Activated CD4-positive, CD25-positive, alpha-beta regulatory T cell treated with anti-CD3 and anti-CD28 coated beads, Interleukin-2, amount 50 U/mL, for 24 hours (primary cell): ENCODE measurements around the gene BFSP2.

ENCODE experiments used
- ATAC-seq, 2 donors: fragments of 150-1000 bp; cut with Tn5 transposase; one replicate each; pipeline ENCODE4 v1.10.0; 2021; ENCODE audit warnings: mild to moderate bottlenecking in 1 of 2, moderate library complexity in 1 of 2

The BFSP2 gene, protein sequence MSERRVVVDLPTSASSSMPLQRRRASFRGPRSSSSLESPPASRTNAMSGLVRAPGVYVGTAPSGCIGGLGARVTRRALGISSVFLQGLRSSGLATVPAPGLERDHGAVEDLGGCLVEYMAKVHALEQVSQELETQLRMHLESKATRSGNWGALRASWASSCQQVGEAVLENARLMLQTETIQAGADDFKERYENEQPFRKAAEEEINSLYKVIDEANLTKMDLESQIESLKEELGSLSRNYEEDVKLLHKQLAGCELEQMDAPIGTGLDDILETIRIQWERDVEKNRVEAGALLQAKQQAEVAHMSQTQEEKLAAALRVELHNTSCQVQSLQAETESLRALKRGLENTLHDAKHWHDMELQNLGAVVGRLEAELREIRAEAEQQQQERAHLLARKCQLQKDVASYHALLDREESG

DNA sequence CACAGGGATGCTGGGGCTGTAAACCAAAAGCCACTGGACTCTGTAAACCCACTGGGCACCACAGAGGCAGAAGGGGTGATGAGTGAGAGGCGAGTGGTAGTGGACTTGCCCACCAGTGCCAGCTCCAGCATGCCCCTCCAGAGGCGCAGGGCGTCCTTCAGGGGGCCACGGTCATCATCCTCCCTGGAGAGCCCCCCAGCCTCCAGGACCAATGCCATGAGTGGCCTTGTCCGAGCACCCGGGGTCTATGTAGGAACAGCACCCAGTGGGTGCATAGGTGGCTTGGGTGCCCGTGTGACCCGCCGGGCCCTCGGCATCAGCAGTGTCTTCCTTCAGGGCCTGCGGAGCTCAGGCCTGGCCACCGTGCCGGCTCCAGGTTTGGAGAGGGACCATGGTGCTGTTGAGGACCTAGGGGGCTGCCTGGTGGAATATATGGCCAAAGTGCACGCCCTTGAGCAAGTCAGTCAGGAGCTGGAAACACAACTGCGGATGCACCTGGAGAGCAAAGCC lies at the start of gene BFSP2:
Gene BFSP2, plus strand, starts transcription at position 51 of the 510 bp plus-strand sequence. Its CDS starts 28 bp downstream, at position 79.
- no peak for ATAC-seq

DNA sequence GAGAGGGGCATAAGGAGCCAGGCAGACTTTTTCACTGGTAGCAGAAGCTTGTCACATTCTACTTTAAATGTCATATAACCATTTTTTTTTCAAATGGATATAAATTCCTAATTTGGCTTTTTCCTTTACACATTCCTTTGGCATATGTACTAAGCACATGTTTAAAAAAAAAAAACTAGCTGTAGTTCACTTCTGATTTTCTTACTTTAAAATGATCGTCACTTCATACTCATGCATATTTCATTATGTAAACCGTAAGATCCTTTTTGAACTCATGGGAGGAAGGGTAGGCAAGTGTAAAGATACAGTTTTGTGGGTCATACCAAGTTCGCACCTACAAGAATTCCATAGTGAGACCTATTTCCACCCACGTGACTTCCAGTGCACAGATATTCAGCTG lies 45.1 kb upstream of the BFSP2 start:
- ATAC-seq: no peak

DNA sequence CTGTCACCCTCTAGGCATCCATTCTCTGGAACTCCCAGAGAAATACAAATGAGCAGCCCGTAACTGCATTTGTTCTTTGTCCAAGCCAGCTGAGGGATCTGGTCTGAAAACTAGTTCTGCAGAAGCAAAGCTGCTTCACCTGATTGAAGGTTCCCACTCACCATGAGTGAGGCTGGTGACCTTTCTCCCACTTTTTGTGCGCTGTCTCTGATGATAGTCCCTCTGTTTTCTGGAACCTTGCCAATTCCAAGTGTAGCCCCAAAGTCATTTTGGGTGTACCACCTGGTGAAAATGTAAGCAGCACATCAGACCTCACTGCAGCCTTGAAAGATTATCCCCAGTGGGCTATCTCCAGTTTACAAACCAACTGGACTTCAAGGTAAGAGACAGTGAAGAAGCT lies 39.4 kb upstream of the BFSP2 start:
- ATAC-seq: no peak

DNA sequence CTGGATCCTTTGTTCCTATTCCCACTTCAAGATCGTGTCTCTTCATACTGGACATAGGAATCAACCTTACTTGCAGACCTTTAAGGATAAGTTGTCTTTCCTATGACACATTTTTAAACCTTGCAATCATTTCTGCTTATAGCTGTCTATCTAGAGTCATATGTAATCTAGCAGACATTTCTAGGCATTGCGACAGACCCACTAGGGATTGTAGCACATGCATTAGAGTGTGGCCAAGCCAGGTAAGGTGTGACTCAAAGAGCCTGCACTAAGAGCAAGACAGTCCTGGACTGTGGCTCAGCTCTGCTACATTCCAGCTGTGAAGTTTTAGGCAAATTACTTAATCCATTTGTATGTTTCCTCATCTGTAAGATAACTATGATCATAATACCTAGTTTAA lies 38.8 kb upstream of the BFSP2 start:
- no peak for ATAC-seq

DNA sequence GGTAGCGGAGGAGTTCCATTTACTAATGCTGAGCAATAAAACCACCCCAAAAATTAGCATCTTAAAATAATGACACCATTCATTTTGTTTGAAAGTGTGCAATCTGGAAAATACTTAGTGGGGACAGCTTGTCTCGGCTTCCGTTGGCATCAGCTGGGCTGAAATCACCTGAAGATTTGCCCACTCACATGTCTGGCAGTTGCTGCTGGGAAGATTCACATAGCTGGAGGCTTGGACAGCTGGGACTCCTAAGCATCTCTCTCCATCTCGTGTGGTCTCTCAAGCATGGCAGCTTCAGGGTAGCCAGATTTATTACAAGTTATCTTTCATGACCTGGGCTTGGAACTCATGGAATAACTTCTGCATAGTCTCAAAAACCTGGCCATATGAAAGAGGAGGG lies 38.4 kb upstream of the BFSP2 start:
- ATAC-seq: no peak

DNA sequence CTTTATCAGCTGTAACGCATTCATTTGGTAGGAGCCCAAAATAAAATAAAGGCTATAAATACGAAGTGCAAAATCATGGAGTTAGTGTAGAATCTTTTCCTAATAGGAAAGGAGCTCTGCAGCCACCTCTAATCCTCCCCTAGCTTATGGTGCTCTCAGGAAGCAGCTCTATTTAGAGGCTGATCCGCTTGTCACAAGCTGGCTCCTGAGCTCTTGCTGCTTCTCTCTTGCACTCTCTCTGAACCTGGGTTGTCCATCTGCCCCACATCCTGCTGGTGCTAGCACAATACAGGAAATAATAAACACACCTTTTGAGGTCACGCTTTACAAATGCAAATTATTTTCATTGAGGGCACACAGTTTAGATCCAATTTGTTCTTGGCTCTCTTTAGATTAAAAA lies 37.3 kb upstream of the BFSP2 start:
- ATAC-seq: no peak

DNA sequence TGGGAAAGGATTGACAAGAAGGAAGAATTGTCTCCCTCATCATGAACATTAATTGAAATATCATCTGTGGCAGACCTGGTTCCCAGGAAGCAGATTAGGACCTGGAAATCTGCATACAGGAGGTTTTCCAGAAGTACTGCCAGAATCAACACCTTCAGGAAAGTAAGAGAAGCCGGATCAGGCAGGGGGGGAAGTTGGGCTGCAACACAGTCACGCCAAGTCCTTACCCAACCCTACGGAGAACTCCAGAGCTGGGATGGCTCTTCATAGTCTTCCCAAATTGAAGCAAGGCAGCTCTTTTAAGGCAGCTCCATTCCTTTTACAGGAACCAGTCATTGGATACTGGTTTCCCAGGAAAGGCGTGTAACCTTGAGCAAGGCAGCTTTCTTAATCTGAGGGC lies 35.2 kb upstream of the BFSP2 start:
- ATAC-seq: no peak

DNA sequence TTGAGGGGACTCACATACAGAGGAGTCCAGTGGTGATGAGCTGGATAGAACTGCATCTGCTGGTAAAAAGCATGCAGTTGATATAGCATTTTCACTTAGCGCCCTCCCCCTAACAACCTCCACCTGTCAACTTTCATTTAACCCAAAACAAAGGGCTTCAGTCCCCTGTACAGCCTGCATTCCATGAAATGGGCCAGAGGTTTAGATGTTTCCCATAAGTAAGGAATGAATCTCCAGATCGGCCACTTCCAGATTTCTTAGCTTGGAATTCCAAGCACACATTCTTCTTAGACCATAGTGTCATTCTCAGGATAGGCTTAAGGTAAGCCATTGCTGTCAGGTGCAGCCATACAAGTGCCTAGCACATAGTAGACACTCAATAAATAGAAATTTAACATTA lies 32.9 kb upstream of the BFSP2 start:
- no peak for ATAC-seq

DNA sequence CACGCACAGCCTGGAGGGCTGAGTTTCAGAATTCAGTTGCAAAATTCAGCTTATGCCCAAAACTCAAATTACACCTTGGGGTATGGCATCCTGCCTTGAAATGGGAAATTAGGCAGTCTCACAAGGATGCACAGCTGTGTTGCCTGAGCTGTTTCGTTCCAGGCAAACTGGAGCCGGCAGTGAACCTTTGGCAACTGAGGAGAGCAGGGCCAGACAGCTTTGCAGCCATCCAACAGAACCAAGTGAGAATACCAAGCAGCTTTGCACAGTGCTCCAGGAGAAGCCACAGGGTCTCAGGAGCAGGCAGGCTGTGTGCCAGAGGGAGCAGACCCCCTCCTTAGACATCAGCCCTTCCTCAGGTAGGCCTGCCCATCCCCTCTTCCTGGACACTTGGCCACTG lies 32.5 kb upstream of the BFSP2 start:
- no peak for ATAC-seq

DNA sequence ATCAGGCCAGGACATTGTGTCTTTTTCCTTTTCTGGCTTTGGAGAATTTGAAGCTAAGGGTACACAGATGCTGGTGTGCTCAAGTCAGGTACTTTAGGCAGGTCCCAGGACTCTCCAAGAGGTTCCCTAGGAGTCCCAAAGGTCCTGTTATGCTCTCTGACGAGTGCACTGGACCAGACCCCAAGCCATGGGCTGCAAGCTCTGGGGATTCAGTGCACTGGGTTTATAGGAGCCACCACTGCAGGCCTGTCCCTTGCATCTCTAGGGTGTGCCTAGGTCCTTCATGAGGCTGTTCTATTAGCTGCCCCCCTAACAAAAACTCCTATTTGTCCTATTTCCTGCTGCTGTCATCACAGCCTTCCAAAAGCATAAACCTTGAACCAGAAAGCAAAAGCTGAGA lies 31.9 kb upstream of the BFSP2 start:
- ATAC-seq: no peak

DNA sequence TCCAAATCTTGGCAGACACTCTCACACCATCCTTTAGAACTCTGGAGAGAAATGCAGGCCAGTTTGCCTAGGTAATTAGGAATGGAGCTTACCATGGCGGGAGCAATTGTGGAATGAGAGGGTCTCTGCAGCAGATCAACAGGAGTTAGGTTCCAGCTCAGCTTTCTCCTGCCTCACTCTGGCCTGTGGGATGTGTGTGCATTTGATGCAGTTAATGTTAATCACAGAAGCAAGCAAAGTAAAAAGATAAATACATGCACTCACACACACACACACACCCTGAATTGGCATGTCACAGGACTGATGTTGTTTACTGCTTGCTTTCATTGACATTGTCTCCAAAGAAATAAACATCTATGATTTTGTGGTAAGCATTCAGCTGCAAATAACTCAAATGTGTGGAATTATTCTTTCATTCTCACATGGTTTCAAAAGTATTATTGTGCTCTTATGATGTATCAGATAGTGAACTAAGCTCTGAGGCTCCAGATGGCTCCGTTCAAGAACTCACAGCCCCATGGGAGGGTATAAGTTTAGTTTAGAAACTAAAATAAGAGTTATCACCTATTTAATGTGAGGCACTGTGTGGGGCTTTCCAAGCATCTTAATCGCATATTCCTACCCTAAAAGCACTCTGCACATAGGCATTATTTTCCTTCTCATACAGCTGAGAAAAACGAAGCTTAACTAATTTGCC lies 31.3 kb upstream of the BFSP2 start:
- no peak for ATAC-seq

DNA sequence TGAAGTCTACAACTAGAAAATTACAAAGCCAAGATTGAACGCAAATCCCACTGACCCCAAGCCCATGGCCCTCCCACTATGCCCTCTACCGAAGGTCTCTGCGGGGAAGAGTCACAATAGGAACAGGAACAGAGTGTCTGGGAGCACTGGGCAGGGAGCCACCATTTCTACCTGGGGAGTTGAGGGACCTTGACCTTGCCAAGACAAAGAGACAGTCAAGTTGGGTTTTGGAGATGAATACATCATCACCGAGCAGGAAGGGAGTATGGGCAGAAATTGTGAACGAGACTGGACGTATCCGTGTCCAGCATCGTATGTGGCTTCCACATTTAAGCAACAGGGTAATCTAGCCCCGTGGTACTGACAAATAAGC lies 30.8 kb upstream of the BFSP2 start:
- no peak for ATAC-seq

DNA sequence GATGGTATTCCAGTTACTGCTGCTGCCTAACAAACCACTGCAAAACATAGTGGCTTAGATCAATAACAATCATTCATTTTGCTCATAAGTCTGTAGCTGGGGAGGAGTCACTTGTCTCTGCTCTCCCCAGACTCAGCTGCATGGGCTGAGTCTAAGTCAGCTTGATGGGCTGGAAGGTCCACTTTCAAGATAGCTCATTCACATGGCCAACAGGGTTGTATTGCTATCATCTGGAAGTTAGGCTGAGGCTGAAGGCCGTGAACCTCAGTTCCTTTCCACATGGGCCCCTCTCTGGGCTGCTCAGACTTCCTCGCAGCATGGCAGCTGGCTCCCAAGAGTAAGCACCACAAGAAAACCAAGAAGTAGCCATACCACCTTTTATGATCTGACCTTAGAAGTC lies 28.7 kb upstream of the BFSP2 start:
- ATAC-seq: no peak

DNA sequence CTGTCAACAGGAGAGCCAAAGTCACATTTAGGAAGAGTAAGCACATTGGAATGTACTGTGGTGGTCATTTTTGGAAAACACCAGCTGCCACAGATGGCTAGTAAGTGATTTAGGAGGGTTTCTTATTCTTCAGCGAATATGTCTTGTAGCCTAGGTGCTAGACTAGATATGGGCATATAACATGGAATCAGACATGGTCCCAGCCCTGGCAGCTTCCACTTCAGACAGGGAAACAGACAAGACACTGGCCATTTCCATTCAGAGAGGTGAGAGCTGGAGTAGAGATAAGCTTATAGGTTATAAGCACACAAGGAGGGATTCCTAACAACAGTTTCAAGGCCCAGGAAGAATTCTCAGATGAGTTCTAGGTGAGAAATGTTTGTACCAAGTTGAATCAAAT lies 28.2 kb upstream of the BFSP2 start:
- ATAC-seq: no peak

DNA sequence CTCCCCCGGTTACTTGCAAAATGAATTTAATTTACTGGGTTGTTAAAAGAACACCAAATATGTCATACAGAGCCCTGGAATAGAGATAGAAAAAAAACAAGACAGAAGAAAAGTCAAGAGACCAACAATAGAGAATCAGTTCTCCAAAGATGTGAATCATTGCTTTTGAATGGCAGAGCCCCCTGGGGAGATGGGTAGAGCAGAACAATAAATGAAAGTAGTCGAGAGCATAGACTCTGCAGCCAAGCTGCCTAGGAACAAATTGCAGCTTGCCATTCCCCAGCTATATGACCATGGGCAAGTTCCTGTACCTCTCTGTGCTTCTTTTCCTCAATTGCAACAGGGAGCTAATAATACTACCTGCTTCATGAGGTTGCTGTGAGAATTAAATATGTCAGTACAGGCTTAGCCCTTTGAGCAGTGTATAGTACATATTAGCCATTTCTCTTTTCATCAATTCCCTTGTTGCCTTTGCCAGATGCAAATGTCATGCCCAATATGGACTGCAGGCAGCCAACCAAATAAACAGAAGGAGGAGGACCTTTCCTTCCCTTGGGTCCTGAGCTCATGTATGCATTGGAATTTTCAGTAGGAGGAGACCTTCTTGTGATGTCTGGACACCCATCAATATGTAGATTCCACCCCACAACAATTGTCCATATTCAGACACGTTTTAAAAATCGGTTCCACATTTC lies 25.0 kb upstream of the BFSP2 start:
- ATAC-seq: no peak

DNA sequence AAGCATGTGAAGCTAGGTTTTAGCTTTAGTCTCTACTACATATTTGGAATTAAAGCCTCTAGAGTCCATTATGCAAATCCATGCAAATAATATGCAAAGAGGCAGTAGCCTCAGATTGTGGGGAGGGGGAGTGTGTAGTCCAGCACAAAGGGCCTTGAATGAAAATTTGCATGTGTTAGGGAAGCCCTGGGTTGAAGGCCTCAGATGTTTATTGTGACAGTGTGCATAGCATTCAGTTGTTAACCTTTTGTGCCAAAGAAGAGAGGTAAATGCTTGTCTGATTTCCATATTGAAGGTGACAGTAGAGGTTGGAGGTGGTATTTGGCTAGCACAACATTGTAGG lies 24.5 kb upstream of the BFSP2 start:
- no peak for ATAC-seq

DNA sequence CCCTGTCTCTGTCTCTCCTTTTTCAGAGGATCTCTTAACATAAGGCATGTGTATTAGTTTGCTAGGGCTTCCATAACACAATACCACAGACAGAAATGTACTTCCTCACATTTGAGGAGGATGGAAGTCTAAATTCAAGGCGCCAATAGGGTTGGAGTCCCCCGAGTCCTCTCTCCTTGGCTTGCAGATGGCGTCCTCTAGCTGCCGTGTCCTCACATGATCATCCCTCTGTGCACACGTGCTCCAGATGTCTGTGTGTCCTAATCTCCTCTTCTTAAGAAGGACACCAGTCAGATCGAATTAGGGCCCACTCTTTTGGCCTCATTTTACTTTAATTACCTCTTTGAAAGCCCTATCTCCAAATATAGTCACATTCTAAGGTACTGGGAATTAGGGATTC lies 23.0 kb upstream of the BFSP2 start:
- ATAC-seq: no peak

DNA sequence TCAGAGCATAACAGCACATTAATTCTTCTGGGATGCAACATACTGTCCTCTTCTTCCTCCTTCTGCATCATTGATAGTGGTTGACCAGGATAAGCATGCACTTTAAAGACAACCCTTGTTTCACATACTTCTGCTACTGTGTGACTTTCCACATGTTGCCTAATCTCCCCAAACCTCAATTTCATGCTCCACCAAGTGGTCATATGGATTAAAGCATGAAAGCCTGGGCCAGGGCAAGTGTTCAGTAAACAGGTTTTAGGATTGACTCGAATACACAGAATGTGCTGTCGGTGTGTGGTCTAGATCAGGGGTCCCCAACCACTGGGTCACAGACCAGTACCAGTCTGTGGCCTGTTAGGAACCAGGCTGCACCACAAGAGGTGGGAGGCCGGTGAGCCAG lies 22.5 kb upstream of the BFSP2 start:
- ATAC-seq: no peak

DNA sequence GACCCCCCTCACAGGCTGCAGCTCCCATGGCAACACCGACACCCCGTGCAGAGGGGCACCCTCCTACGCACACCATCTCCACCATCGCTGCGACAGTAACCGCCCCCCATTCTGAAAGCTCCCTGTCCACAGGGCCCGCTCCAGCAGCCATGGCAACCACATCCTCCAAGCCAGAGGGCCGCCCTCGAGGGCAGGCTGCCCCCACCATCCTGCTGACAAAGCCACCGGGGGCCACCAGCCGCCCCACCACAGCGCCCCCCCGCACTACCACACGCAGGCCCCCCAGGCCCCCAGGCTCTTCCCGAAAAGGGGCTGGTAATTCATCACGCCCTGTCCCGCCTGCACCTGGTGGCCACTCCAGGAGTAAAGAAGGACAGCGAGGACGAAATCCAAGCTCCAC lies 19.9 kb upstream of the BFSP2 start:
- ATAC-seq: no peak

DNA sequence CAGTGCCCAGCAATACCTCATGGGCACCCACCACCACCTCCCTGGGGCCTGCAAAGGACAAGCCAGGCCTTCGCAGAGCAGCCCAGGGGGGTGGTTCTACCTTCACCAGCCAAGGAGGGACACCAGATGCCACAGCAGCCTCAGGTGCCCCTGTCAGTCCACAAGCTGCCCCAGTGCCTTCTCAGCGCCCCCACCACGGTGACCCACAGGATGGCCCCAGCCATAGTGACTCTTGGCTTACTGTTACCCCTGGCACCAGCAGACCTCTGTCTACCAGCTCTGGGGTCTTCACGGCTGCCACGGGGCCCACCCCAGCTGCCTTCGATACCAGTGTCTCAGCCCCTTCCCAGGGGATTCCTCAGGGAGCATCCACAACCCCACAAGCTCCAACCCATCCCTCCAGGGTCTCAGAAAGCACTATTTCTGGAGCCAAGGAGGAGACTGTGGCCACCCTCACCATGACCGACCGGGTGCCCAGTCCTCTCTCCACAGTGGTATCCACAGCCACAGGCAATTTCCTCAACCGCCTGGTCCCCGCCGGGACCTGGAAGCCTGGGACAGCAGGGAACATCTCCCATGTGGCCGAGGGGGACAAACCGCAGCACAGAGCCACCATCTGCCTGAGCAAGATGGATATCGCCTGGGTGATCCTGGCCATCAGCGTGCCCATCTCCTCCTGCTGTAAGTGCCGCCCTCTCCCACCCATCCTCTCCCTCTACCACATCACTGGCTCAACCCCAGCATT lies 19.2 kb upstream of the BFSP2 start:
- no peak for ATAC-seq

DNA sequence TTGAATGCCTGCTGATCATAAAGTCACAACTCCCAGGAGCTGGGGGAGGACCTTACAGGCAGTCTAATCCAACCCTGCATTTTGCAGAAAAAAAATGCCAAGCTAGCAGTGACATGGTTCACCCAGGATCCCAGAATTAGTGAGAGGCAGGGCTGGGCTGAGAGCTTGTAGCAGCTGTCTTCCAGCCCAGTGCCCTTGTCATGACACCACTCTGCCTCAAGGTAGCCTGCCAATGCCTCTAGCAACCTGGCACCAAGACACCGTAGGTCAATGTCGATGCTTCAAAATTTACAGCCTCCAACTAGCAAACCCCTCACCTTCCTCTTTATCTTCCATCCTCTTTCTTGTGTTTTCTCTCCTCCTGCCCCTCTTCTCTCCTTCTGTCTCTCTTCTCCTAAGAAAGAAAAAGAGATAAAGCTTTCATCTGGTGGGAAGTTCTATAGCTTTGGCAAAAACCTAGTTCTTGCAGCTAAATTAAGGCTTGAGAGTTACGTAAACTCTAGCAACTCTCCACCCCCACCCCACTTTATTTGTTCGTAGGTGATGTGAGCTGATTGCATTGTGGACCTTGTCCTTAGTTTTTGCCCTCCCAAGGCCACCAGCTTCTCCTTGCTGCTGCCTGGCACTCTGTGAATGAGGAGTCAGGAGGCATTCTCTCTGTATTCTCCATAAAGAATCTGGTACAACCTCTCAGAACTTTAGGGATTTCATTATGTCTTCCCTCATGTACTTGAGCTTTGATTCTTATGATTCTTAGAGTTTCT lies 18.3 kb upstream of the BFSP2 start:
- no peak for ATAC-seq

DNA sequence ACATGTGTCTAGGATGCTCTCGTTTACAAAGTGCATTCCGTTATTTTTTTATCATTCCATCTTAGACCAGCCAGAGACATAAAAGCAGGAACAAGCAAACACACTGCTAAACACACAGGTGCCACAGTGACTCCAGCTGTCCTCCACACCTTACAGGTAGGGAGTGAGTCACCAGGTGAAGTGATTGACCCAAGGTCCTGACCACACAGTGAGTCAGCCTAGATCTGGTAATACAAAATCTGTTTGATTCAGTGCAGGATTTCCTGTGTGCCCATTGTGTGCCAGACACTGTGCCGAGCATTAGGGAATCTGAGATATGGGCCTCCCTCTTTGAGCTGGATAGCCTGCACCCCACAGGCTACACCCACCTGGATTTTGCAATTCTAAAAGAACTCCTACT lies 16.7 kb upstream of the BFSP2 start:
- no peak for ATAC-seq
